ACC112 (cell line): ENCODE data around the gene INTS4.
"Not testable (repeated sequence)": the region's sequence is repeated elsewhere in the genome, so short reads cannot be mapped to it uniquely, and the experiment has no call there.

Experiments used
- H2AFZ ChIP-seq: fragments of 200-600 bp; sonication (generic); one replicate; pipeline ENCODE4 v1.6.0; 2017; ENCODE audit warnings: antibody characterized with exemption, low read length; ENCODE audit not compliant: unreplicated experiment
- H3K27ac ChIP-seq: fragments of 200-600 bp; sonication (generic); 2 replicates; pipeline ENCODE4 v1.5.1; 2014; ENCODE audit warnings: low read depth, mild to moderate bottlenecking, antibody characterized with exemption, low read length, moderate library complexity
- H3K27me3 ChIP-seq: fragments of 200-600 bp; sonication (generic); 2 replicates; pipeline ENCODE4 v1.6.1; 2014; ENCODE audit warnings: mild to moderate bottlenecking, antibody characterized with exemption, low read length, moderate library complexity, mixed read lengths; ENCODE audit not compliant: insufficient read depth
- H3K36me3 ChIP-seq: fragments of 200-600 bp; sonication (generic); 2 replicates; pipeline ENCODE4 v1.6.1; 2016; ENCODE audit warnings: mild to moderate bottlenecking, antibody characterized with exemption, low read length, moderate library complexity, mixed read lengths; ENCODE audit not compliant: insufficient read depth
- H3K4me1 ChIP-seq: fragments of 200-600 bp; sonication (generic); one replicate; pipeline ENCODE4 v1.6.1; 2016; ENCODE audit warnings: low read length, mixed read lengths; ENCODE audit not compliant: insufficient read depth, unreplicated experiment, control insufficient read depth
- H3K4me3 ChIP-seq: fragments of 200-600 bp; sonication (generic); 2 replicates; pipeline ENCODE4 v1.5.1; 2014; ENCODE audit warnings: mild to moderate bottlenecking, low read depth, low read length
- H3K79me2 ChIP-seq: fragments of 200-600 bp; sonication (generic); one replicate; pipeline ENCODE4 v1.6.0; 2016; ENCODE audit warnings: low read length; ENCODE audit not compliant: control insufficient read depth, unreplicated experiment, insufficient read depth

Gene INTS4

DNA sequence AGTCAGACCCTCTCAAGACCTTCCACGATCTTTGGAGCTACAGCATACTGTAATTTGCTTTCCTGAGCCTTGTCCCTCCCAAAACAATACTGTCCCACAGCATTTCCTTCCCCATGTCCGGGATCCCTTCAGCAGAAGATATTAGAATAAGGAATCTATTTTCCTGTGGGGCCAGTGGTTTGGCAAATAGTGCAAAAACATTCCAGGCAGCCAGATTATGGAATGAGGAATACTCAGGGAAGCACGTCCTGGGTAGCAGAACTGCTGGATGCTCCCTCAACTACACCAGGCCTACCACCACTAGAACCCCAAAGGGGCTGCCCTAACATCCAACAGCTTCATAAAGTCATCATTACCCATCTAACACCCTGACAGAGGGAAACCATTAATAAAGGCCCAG is 112.1 kb downstream of the INTS4 start:
- H3K79me2 ChIP-seq, result no peaks in the 10 kb centered on the region
- no peak overlapping the region for H3K4me3 ChIP-seq
- no peaks in the 10 kb centered on the region for H3K27me3 ChIP-seq
- peaks cover 9% of the 10 kb centered on the region; the same call in 1 of the 2 replicates for H3K36me3 ChIP-seq
- no peak overlapping the region for H3K27ac ChIP-seq
- H3K4me1 ChIP-seq, result peaks cover 12% of the 10 kb centered on the region
- H2AFZ ChIP-seq, result no peak overlapping the region

DNA sequence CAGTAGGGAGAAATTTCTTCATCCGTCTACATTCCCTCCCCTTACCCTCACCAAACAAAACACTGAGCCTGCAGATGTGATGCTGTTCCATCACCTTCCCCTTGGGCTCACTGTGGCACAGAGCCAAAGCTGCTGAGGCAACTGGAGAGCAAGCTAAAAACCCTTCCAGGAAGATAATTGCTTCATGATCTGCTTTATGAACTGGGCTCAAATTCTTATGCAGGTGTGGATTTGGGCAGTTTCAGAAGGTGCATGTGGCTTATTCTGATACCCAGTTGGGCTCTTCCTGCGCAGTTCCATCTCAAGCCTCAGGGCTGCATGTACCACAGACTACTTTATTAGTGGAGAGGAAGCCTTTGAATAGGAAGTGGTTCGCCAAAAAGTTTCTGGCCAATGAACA is 115.2 kb downstream of the INTS4 start:
- no peak overlapping the region for H2AFZ ChIP-seq
- peaks cover 6% of the 10 kb centered on the region; the same call in 1 of the 2 replicates for H3K36me3 ChIP-seq
- no peak overlapping the region for H3K4me3 ChIP-seq
- H3K27me3 ChIP-seq, result no peaks in the 10 kb centered on the region
- peaks cover 12% of the 10 kb centered on the region for H3K4me1 ChIP-seq
- H3K27ac ChIP-seq, result no peak overlapping the region
- H3K79me2 ChIP-seq, result no peaks in the 10 kb centered on the region

DNA sequence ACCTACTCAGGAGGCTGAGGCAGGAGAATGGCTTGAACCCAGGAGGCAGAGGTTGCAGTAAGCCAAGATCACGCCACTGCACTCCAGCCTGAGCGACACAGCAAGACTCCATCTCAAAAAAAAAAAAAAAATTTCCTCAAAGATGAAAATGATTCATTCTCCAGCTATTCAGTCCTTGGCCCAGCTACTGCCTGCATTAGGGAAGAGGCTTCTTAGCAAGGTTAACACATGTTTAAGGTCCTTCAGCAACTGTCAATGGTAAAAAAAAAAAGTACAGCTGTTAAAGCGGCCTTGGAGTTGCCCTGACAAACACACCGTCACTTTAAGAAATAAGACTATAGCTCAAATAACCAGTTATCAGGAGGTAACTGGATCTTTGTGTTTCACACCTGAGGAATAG is 116.2 kb downstream of the INTS4 start:
- H3K36me3 ChIP-seq, H3K4me3 ChIP-seq, H2AFZ ChIP-seq, H3K27ac ChIP-seq, H3K79me2 ChIP-seq, H3K27me3 ChIP-seq: not testable (repeated sequence)
- peaks cover 12% of the 10 kb centered on the region for H3K4me1 ChIP-seq

DNA sequence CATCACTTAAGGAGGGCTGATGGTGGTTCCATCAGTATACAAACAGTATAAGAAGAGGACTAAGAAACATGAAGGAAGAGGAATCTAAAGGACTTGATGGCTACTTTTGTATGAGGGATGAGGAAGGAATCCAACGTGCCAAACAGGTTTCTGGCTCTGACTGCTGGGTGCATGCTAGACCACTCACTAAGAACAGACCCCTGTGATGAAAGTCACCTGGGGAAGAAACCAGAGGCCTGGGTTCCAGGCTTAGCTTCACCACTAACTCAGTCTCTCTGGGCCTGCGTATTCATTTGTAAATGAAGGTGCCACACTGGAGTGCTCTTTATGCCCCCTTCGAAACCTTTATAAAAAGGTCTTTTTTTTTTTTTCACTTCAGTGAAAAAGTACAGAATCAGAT is 118.4 kb downstream of the INTS4 start:
- H3K79me2 ChIP-seq, result no peaks in the 10 kb centered on the region
- no peaks in the 10 kb centered on the region for H3K27me3 ChIP-seq
- H3K4me1 ChIP-seq, result peaks cover 12% of the 10 kb centered on the region
- no peak overlapping the region for H2AFZ ChIP-seq
- no peak overlapping the region for H3K4me3 ChIP-seq
- H3K36me3 ChIP-seq, result peaks cover 6% of the 10 kb centered on the region
- no peak overlapping the region for H3K27ac ChIP-seq

DNA sequence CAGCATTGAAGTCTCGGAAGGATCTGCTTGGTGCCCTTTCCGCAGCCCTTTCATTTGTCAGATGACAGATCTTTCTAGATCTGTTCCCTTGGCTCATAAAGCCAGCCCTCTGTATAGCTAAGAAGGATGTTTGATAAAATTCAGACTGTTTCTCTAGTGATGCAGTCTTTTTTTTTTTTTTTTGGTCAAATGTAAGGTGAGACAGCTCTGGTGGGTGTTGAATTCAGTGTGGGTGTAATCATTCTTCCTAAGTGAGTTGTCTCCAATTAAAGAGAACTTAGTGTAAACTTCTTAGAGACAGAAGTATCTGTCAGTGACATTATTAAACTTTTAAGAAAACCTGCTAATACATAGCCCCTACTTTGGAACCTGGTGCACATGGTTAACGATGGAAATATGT is 120.3 kb downstream of the INTS4 start:
- peaks cover 5% of the 10 kb centered on the region for H3K36me3 ChIP-seq
- no peaks in the 10 kb centered on the region for H3K27me3 ChIP-seq
- H3K79me2 ChIP-seq, result no peaks in the 10 kb centered on the region
- H2AFZ ChIP-seq, result no peak overlapping the region
- H3K27ac ChIP-seq, result no peak overlapping the region
- no peak overlapping the region for H3K4me3 ChIP-seq
- peaks cover 11% of the 10 kb centered on the region for H3K4me1 ChIP-seq

DNA sequence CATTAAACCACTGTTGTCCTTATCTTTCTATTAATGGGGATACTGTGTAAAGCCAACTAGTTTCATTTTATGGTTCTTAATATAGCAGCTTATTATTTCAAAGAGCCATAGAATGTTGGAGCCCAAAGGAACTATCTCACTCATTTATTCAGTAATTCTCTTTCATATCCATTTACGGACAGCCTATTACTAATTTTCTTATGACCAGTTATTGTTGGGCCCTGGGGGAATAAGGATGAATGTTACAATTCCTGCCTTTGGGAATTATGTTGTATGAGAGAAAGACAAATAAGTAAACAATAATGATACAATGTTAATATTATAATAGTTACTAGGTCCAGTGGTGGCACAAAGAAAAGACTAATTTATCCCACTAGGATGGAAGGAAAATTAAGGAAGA is 121.1 kb downstream of the INTS4 start:
- Histone ChIP-seq H3K4me1 (peaks cover 2% of the 10 kb centered on the region), H3K79me2 (no peaks in the 10 kb centered on the region), H3K27ac (no peak overlapping the region), H3K4me3 (no peak overlapping the region), H2AFZ (no peak overlapping the region), H3K27me3 (no peaks in the 10 kb centered on the region), H3K36me3 (peaks cover 4% of the 10 kb centered on the region)

DNA sequence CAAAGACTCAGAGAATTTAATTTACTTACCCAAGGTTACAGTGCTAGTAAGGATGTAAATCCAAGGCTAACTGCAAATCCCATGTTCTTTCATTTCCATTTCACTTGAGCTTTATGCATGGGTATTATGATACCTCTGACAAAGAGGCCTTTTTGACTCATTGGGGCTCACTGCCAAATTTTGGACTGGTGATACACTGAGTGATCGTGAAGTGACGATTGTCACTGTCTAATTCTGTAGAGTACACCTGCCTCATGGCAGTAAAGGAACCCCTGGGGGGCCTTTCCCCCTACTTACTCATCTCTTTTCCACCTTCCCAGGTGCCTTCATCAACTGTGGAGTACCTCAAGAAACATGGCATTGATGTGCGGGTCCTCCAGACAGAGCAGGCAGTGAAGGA is 122.6 kb downstream of the INTS4 start:
- no peaks in the 10 kb centered on the region for H3K4me1 ChIP-seq
- H3K27me3 ChIP-seq, result no peaks in the 10 kb centered on the region
- H3K36me3 ChIP-seq, result peaks cover 7% of the 10 kb centered on the region
- no peak overlapping the region for H2AFZ ChIP-seq
- no peak overlapping the region for H3K27ac ChIP-seq
- H3K79me2 ChIP-seq, result no peaks in the 10 kb centered on the region
- no peak overlapping the region for H3K4me3 ChIP-seq

DNA sequence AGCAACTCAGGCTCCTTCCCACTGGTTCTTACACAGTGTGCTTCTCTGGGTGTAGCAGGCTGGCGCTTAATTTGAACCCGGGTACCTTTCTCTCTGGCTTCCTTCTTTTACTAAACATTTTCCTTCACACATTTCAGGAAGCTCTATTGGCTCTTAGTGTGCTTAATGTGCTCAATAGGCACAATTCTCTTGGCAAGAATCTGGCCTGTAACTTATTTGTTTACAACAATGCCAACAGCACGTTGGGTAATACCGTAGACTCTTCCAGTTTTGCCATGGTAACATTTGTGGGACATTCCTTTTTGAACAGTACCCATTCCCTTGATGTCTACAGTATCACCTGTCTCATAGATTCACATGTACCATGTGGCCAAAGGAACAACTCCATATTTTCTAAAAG is 125.7 kb downstream of the INTS4 start:
- Histone ChIP-seq H3K4me3 (no peak overlapping the region), H3K27me3 (no peaks in the 10 kb centered on the region), H3K27ac (no peak overlapping the region), H2AFZ (no peak overlapping the region), H3K4me1 (peaks cover 3% of the 10 kb centered on the region), H3K36me3 (peaks cover 7% of the 10 kb centered on the region), H3K79me2 (no peaks in the 10 kb centered on the region)

DNA sequence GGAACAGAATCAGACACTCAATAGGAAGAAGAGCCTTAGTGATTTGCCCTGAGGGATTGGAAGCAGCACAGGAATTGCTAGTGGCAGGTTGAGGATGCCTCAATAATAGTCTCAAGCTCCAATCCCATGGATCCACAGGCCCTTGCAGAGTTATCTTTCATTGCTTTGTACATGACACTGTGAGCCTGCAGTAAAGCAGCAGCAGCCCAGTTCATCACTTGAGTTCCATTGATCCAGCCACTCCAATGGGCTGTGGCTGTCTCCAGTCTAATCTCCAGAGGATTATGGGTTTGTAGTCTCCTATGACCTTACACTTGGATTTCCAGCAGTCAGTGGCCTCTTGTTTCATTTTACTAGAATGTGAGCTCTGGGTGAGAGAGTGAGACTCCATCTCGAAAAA is 128.1 kb downstream of the INTS4 start:
- H3K36me3 ChIP-seq, result peaks cover 7% of the 10 kb centered on the region; the same call in 1 of the 2 replicates
- H3K4me3 ChIP-seq, result no peak overlapping the region
- no peaks in the 10 kb centered on the region for H3K27me3 ChIP-seq
- no peak overlapping the region for H3K27ac ChIP-seq
- H3K79me2 ChIP-seq, result no peaks in the 10 kb centered on the region
- peaks cover 3% of the 10 kb centered on the region for H3K4me1 ChIP-seq
- no peak overlapping the region for H2AFZ ChIP-seq

DNA sequence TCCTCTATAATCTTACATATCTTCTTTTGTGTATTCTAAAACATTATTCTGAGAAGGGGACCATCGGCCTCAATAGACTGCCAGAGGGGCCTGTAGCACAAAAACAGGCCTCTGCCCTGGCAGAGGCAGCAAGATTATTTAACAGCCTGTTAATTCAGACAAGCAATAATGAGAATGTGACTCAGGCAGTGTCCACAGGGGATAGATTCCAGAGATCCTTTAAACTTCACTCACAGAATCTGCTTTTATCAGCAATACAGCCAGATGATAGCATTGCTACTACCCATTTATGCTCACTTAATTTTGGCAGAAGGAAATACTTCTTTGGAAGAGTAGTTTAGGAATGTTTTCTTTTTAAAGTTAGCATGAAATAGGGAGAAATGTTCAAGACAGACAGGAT is 128.7 kb downstream of the INTS4 start:
- Histone ChIP-seq H3K36me3 (peaks cover 7% of the 10 kb centered on the region; the same call in 1 of the 2 replicates), H3K4me3 (no peak overlapping the region), H3K79me2 (no peaks in the 10 kb centered on the region), H2AFZ (no peak overlapping the region), H3K27ac (no peak overlapping the region), H3K4me1 (peaks cover 3% of the 10 kb centered on the region), H3K27me3 (no peaks in the 10 kb centered on the region)

DNA sequence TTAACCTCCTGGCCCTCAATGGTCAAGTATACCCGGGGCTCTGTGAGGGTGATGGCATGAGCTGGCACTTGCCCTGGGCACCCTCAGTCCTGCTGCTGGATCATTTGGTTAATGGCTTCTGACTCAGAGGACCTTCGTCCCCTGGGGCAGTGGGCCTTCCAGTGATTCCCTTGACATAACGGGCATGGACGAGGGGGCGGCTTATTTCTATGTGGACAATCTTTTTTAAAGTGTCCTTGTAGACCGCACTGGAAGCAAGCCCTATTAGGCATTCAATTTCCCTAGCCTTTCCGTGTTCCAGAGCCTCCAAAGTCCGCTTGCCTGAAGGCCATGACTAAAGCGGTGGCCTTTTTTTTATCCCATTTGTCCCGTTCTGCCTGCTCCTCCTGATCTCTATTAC is 133.0 kb downstream of the INTS4 start:
- H3K36me3 ChIP-seq, H3K4me3 ChIP-seq, H2AFZ ChIP-seq, H3K27ac ChIP-seq, H3K27me3 ChIP-seq, H3K4me1 ChIP-seq, H3K79me2 ChIP-seq: not testable (repeated sequence)
